NB4 (cell line): Measurements from ENCODE around the gene SORD.
"Not testable (repeated sequence)": the region's sequence is repeated elsewhere in the genome, so short reads cannot be mapped to it uniquely, and the experiment has no call there.

Experiments
- MYC ChIP-seq: IDR thresholded peaks from 2 replicates; pipeline ENCODE4 v1.6.1; 2011; ENCODE audit warnings: low read depth, low read length
- TF ChIP-seq, protein P1 (sequence below): IDR thresholded peaks from one replicate; pipeline ENCODE4 v1.5.1; 2012; ENCODE audit warnings: low read depth, low read length

DNA sequence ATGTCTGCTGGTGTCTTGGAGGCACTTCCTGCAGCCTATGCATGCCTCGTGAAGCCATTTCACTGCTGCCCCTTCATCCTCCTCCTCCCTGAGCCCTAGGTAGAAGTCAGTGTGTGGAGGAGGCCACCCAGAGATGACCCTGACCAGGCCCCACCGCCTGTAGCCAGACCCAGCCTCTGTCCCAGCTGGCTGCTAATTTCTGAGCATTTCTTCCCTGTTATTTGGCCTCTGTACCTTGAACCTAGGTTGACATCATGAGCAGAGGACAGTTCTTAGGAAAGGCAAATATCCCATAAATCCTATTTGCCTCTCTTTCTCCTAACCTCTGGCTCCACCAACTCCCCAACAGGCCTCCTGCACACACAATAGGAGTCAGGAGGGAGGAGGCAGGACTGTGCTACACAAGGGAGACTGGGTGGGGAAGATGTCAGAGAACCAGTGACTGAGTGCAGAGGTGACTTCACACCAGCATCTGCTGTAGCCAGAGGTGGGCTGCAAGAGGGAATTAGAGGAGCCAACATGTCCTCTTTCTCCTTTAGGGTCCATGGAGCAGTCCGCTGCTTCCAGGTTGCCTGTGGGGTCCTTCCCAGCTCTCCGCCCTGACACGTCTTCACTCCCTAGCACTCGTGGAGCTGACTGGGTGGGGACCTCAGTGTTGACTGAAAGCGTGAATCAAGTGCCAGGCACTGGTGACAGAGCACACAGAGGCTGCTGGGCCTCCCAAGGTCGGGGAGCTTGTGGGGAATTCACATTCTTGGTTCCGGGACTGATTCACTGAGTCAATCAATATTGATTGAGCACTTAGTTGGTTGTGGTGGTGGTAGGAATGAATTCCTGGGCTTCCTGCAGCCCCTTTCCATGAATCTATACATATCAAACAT is 52.7 kb downstream of the SORD start:
- TF ChIP-seq MYC = not testable (repeated sequence)
- TF ChIP-seq, protein P1, sequence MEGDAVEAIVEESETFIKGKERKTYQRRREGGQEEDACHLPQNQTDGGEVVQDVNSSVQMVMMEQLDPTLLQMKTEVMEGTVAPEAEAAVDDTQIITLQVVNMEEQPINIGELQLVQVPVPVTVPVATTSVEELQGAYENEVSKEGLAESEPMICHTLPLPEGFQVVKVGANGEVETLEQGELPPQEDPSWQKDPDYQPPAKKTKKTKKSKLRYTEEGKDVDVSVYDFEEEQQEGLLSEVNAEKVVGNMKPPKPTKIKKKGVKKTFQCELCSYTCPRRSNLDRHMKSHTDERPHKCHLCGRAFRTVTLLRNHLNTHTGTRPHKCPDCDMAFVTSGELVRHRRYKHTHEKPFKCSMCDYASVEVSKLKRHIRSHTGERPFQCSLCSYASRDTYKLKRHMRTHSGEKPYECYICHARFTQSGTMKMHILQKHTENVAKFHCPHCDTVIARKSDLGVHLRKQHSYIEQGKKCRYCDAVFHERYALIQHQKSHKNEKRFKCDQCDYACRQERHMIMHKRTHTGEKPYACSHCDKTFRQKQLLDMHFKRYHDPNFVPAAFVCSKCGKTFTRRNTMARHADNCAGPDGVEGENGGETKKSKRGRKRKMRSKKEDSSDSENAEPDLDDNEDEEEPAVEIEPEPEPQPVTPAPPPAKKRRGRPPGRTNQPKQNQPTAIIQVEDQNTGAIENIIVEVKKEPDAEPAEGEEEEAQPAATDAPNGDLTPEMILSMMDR = not testable (repeated sequence)
